Ishikawa (cell line): ENCODE measurements around the gene VSTM2B.

Experiments used
- CEBPB ChIP-seq: IDR thresholded peaks from 2 replicates; pipeline ENCODE4 v1.6.1; 2012
- CREB1 ChIP-seq: IDR thresholded peaks from 2 replicates; pipeline ENCODE4 v1.6.1; 2012; ENCODE audit warnings: low read depth
- EGR1 ChIP-seq: IDR thresholded peaks from 2 replicates; pipeline ENCODE4 v1.6.1; 2012
- EP300 ChIP-seq: IDR thresholded peaks from 2 replicates; pipeline ENCODE4 v1.6.1; 2012; ENCODE audit warnings: borderline replicate concordance
- FOXM1 ChIP-seq: IDR thresholded peaks from 2 replicates; pipeline ENCODE4 v1.6.1; 2012; ENCODE audit warnings: low read depth, borderline replicate concordance
- NFIC ChIP-seq: IDR thresholded peaks from 2 replicates; pipeline ENCODE4 v1.6.1; 2012
- RAD21 ChIP-seq: IDR thresholded peaks from 2 replicates; pipeline ENCODE4 v1.6.1; 2012; ENCODE audit warnings: low read depth
- TAF1 ChIP-seq: IDR thresholded peaks from 2 replicates; pipeline ENCODE4 v1.6.1; 2012; ENCODE audit warnings: low read depth, mild to moderate bottlenecking
- TCF12 ChIP-seq: IDR thresholded peaks from 2 replicates; pipeline ENCODE4 v1.6.1; 2012; ENCODE audit warnings: low read depth
- TEAD4 ChIP-seq: IDR thresholded peaks from 2 replicates; pipeline ENCODE4 v1.6.1; 2012
- YY1 ChIP-seq: IDR thresholded peaks from 2 replicates; pipeline ENCODE4 v1.6.1; 2012; ENCODE audit warnings: low read depth
- ZBTB7A ChIP-seq: IDR thresholded peaks from 2 replicates; pipeline ENCODE4 v1.6.1; 2012; ENCODE audit warnings: low read depth
- TF ChIP-seq, protein P1 (sequence below): IDR thresholded peaks from 2 replicates; pipeline ENCODE4 v1.6.1; 2012
- TF ChIP-seq, protein P2 (sequence below): IDR thresholded peaks from 2 replicates; pipeline ENCODE4 v1.6.1; 2012
- TF ChIP-seq, protein P3 (sequence below): IDR thresholded peaks from 2 replicates; pipeline ENCODE4 v1.6.1; 2012; ENCODE audit warnings: low read depth, mild to moderate bottlenecking

Gene VSTM2B

DNA sequence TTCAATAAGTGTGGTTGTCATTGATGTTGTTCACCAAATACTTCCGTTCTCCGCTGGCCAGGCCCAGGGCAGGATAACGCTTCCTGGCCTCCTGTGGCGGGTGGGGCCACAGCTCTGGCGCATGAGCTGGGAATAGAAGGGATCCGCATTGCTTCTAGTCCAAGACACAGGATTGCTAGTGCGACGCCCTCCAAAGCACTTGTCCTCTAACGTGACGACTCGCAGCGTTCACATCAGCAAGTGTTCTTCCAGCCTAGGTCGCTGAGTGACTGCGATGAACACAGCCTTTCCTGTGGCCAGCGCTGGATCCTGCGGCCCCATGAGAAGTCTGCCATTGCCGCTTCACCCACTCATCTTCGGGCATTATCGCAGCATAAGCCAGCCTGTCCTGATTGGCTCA, 39.4 kb downstream of the VSTM2B start:
- TF ChIP-seq, protein P1, sequence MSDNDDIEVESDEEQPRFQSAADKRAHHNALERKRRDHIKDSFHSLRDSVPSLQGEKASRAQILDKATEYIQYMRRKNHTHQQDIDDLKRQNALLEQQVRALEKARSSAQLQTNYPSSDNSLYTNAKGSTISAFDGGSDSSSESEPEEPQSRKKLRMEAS: no peak
- TF ChIP-seq TEAD4 (no peak), TAF1 (no peak), RAD21 (no peak)
- TF ChIP-seq, protein P2, sequence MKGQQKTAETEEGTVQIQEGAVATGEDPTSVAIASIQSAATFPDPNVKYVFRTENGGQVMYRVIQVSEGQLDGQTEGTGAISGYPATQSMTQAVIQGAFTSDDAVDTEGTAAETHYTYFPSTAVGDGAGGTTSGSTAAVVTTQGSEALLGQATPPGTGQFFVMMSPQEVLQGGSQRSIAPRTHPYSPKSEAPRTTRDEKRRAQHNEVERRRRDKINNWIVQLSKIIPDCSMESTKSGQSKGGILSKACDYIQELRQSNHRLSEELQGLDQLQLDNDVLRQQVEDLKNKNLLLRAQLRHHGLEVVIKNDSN: no peak

DNA sequence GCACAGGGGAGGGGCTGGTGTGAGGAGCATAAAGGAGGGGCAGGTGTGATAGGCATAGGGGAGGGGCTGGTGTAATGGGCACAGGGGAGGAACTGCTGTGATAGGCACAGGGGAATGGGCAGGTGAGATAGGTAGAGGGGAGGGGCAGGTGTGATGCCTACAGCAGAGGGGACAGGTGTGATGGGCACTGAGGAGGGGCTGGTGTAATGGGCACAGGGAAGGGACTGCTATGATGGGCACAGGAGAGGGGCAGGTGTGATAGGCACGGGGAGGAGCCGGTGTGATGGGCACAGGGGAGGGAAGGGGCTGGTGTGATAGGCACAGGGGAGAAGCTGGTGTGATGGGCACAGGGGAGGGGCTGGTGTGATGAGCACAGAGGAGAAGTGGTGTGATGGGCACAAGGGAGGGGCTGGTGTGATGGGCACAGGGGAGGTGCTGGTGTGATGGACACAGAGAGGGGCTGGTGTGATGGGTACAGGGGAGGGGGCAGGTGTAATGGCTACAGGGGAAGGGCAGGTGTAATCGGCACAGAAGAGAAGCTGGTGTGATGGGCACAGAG, 40.8 kb downstream of the VSTM2B start:
- TF ChIP-seq, protein P1: no peak
- no peak for TF ChIP-seq NFIC
- TF ChIP-seq TEAD4: no peak
- TF ChIP-seq ZBTB7A: no peak
- TF ChIP-seq EGR1: no peak
- TF ChIP-seq FOXM1: no peak
- TF ChIP-seq TAF1: no peak
- no peak for TF ChIP-seq RAD21
- no peak for TF ChIP-seq YY1

DNA sequence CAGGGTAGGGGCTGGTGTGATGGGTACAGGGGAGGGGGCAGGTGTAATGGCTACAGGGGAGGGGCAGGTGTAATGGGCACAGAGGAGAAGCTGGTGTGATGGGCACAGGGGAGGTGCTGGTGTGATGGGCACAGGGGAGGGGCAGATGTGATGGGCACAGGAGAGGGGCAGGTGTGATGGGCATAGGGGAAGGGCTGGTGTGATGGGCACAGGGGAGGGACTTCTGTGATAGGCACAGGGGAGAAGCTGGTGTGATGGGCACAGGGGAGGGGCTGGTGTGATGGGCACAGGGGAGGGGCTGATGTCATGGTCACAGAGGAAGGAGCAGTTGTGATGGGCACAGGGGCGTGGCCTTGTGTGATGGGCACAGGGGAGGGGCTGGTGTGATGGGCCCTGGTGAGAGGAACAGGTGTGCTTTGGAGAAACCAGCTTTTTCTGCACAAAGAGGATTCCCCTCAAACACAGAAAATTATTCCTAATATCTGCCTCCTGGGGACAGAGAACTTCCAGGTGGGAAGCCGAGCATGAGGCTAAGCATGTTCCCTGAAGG, 41.6 kb downstream of the VSTM2B start:
- TF ChIP-seq TCF12 (no peak), EP300 (no peak), ZBTB7A (no peak), CEBPB (no peak), NFIC (no peak), EGR1 (no peak), RAD21 (no peak), YY1 (no peak), CREB1 (no peak), TAF1 (no peak), FOXM1 (no peak), TEAD4 (no peak)
- TF ChIP-seq, protein P3, sequence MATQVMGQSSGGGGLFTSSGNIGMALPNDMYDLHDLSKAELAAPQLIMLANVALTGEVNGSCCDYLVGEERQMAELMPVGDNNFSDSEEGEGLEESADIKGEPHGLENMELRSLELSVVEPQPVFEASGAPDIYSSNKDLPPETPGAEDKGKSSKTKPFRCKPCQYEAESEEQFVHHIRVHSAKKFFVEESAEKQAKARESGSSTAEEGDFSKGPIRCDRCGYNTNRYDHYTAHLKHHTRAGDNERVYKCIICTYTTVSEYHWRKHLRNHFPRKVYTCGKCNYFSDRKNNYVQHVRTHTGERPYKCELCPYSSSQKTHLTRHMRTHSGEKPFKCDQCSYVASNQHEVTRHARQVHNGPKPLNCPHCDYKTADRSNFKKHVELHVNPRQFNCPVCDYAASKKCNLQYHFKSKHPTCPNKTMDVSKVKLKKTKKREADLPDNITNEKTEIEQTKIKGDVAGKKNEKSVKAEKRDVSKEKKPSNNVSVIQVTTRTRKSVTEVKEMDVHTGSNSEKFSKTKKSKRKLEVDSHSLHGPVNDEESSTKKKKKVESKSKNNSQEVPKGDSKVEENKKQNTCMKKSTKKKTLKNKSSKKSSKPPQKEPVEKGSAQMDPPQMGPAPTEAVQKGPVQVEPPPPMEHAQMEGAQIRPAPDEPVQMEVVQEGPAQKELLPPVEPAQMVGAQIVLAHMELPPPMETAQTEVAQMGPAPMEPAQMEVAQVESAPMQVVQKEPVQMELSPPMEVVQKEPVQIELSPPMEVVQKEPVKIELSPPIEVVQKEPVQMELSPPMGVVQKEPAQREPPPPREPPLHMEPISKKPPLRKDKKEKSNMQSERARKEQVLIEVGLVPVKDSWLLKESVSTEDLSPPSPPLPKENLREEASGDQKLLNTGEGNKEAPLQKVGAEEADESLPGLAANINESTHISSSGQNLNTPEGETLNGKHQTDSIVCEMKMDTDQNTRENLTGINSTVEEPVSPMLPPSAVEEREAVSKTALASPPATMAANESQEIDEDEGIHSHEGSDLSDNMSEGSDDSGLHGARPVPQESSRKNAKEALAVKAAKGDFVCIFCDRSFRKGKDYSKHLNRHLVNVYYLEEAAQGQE: no peak
- TF ChIP-seq, protein P2: no peak
- TF ChIP-seq, protein P1: no peak

DNA sequence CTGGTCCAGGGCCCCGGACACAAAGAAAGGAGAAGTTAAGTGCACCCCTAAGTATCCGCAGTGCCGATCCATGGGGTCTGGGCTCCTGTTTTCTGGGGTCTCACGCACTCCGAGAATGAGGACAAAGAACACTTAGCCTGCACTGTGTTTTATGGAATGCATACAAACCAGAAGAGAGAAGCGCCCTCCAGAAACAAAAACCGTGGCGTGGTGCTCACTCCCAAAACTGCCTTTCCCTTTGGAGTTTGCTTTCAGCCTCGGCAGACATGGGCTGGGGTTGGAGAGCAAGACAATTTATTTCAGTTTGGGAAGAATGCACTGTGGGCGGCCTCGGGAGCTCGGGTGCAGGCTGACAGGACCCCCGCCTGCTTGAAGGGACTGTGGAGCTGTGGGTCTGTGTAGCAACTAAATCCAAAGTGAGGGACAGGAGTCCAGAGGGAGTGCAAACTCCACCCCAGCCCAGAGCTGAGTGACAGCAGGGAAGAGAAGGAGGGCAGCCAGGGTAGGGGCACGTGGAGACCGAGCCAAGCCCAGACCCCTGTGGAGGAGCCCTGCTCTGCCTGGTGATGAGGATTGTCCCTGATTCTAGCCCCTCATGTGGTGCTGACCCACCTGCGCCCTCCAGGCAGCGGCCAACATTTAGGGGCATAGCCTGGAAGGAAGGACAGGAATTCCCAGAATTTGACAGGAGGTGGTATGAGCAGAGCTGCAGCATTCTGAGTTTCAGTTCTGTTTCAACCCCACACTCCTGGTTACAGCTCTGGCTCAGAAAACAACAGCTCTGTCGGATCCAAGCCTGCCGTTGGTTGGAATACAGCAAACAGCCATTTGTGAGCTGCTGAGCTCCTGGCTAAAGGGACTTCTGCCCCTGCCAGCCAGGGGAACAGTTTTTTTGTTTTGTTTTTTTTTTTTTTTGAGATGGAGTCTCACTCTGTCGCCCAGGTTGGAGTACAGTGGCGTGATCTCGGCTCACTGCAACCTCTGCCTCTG, 42.5 kb downstream of the VSTM2B start:
- TF ChIP-seq TCF12 (no peak), TEAD4 (no peak), FOXM1 (no peak), EGR1 (no peak), RAD21 (no peak), TAF1 (no peak), YY1 (no peak), EP300 (no peak), CEBPB (no peak), ZBTB7A (no peak), NFIC (no peak), CREB1 (no peak)
- TF ChIP-seq, protein P1: no peak
- TF ChIP-seq, protein P2: no peak
- TF ChIP-seq, protein P3: no peak
